SK-N-MC (cell line): ENCODE data around the gene ZNF219.

ENCODE experiments used
- EZH2 ChIP-seq: fragments of 200-600 bp; sonication (generic); IDR thresholded peaks from one replicate; pipeline ENCODE4 v1.6.1; 2017; ENCODE audit warnings: antibody characterized with exemption
- FOXP2 ChIP-seq: optimal IDR thresholded peaks from 2 replicates; pipeline ENCODE3; 2011; ENCODE audit warnings: mild to moderate bottlenecking, moderate library complexity; ENCODE audit not compliant: insufficient read depth; ENCODE audit errors: extremely low read length, control extremely low read depth
- POLR2AphosphoS5 ChIP-seq: IDR thresholded peaks from 2 replicates; pipeline ENCODE4 v1.6.1; 2012; ENCODE audit warnings: mild to moderate bottlenecking, low read depth, low read length, borderline replicate concordance

GRCh38 chr14:21089877-21090193, 8.6 kb downstream of the ZNF219 start:
- TF ChIP-seq EZH2 (no peak), FOXP2 (no peak), POLR2AphosphoS5 (no peak)
